ENCODE data around the gene ULBP2.
"Not testable (repeated sequence)": the region's sequence is repeated elsewhere in the genome, so short reads cannot be mapped to it uniquely, and the experiment has no call there.

Gene ULBP2

GRCh38 chr6:149913085-149913484, 28.7 kb upstream of the ULBP2 start:
- H3K27ac ChIP-seq (ENCODE audit: low read length), result no peak overlapping the region
- no peaks in the 10 kb centered on the region for H3K4me1 ChIP-seq (ENCODE audit: insufficient read depth, low read length)
- no peak overlapping the region for H3K9ac ChIP-seq (ENCODE audit: low read depth, low read length)
- H3K4me3 ChIP-seq (ENCODE audit: low read length), result no peak overlapping the region
- peaks cover 18% of the 10 kb centered on the region for H3K9me3 ChIP-seq (ENCODE audit: insufficient read depth, low read depth, low read length)
- no peaks in the 10 kb centered on the region for H3K36me3 ChIP-seq (ENCODE audit: insufficient read depth, low read depth, low read length)
- peaks cover 11% of the 10 kb centered on the region for H3K27me3 ChIP-seq (ENCODE audit: insufficient read depth, low read length)

- Histone ChIP-seq H3K27me3 (ENCODE audit: insufficient read depth, low read length) (peaks cover 17% of the 10 kb centered on the region), H3K9me3 (ENCODE audit: insufficient read depth, low read depth, low read length) (peaks cover 13% of the 10 kb centered on the region), H3K4me1 (ENCODE audit: insufficient read depth, low read length) (no peaks in the 10 kb centered on the region), H3K27ac (ENCODE audit: low read length) (no peak overlapping the region), H3K4me3 (ENCODE audit: low read length) (no peak overlapping the region), H3K9ac (ENCODE audit: low read depth, low read length) (no peak overlapping the region), H3K36me3 (ENCODE audit: insufficient read depth, low read depth, low read length) (no peaks in the 10 kb centered on the region)
Observed at GRCh38 chr6:149913540-149914240, 28.1 kb upstream of the ULBP2 start.

DNA sequence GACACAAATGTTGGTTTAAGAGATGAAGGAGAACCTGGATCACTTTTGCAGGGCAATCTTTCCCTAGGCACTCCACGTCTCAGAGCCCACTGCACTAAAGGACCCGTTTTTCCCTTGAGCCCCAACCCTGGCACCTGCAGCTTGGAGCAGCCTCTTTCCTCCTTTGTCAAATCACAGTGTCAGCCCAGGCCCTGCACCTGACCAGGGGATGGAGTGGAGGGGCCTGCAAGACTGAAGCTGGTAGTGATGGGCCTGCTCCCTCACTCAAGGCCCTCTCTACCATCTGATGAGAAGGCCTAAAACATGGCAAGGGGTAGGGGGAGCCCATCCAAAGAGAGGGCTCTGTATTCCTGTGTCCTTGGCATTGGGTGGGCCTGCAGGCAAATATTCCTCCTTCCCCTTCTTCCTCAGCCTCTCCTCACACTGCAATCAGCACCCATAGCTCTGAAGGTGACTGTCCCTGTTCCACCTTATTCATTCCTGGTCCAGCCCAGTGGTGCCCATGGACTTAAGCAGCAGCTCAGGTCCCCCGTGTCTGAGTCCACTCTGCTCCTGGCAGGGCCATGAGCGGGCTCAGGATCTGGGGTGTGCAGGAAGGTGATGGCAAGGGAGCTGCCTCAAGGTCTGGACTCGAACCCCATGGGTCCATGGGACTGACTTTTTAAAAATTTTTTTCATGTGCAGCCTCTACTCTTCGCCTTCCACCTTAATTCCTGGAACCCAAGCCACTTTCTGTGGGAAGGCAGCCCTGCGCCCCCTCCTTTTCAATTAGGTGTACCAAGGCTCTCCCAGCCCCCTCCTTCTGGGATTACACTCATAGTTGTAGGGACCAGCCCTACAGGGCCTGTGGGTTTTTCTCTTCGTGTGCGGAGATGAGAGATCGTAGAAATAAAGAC, 25.6 kb upstream of the ULBP2 start:
- H3K9me3 ChIP-seq (ENCODE audit: insufficient read depth, low read depth, low read length), result no peaks in the 10 kb centered on the region
- H3K36me3 ChIP-seq (ENCODE audit: insufficient read depth, low read depth, low read length), result no peaks in the 10 kb centered on the region
- no peak overlapping the region for H3K27ac ChIP-seq (ENCODE audit: low read length)
- peaks cover 40% of the 10 kb centered on the region for H3K27me3 ChIP-seq (ENCODE audit: insufficient read depth, low read length)
- H3K9ac ChIP-seq (ENCODE audit: low read depth, low read length), result no peak overlapping the region
- H3K4me3 ChIP-seq (ENCODE audit: low read length), result no peak overlapping the region
- H3K4me1 ChIP-seq (ENCODE audit: insufficient read depth, low read length), result no peaks in the 10 kb centered on the region

GRCh38 chr6:149917679-149918078, 24.1 kb upstream of the ULBP2 start:
- Histone ChIP-seq H3K4me3 (ENCODE audit: low read length) (no peak overlapping the region), H3K27me3 (ENCODE audit: insufficient read depth, low read length) (peaks cover 54% of the 10 kb centered on the region), H3K9ac (ENCODE audit: low read depth, low read length) (no peak overlapping the region), H3K4me1 (ENCODE audit: insufficient read depth, low read length) (no peaks in the 10 kb centered on the region), H3K27ac (ENCODE audit: low read length) (no peak overlapping the region), H3K9me3 (ENCODE audit: insufficient read depth, low read depth, low read length) (no peaks in the 10 kb centered on the region), H3K36me3 (ENCODE audit: insufficient read depth, low read depth, low read length) (no peaks in the 10 kb centered on the region)

DNA sequence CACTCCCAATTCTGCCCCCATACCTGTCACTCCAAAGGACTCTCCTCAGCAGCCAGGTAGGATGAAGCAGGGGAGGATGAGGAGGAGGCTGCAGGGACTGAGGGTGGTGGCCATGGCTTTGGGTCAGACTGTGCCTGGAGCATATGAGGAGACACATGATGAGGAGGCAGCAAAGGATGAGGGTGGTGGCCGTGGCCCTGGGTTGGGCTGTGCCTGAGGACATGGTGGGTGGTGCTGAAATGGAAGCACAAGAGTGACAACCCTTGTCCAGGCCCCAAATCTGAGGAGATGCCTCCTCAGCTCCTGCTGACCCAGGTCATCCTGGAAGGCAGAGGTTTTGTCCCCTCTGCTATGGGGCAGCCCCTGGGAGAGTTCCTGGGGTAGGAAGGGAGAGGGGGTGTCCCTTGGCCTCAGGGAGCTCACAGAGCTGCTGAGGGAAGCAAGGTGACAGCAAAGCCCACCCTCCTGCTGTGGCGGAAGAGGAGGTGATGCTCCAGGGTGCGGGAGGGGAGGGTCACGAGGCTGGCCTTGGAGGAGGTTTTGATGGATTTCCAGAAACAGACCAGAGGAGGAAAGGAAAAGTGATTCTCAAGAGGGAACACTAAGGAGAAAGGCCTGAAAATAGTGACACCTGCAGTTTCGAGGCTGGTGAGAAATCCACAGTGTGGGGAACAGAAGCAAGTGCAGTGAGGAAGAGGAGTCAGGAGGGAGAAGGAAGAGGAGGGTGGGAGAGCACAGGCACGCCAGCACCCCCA, 23.5 kb upstream of the ULBP2 start:
- no peaks in the 10 kb centered on the region for H3K9me3 ChIP-seq (ENCODE audit: insufficient read depth, low read depth, low read length)
- H3K36me3 ChIP-seq (ENCODE audit: insufficient read depth, low read depth, low read length), result no peaks in the 10 kb centered on the region
- no peak overlapping the region for H3K27ac ChIP-seq (ENCODE audit: low read length)
- H3K4me1 ChIP-seq (ENCODE audit: insufficient read depth, low read length), result no peaks in the 10 kb centered on the region
- H3K4me3 ChIP-seq (ENCODE audit: low read length), result no peak overlapping the region
- peaks cover 61% of the 10 kb centered on the region for H3K27me3 ChIP-seq (ENCODE audit: insufficient read depth, low read length)
- no peak overlapping the region for H3K9ac ChIP-seq (ENCODE audit: low read depth, low read length)

GRCh38 chr6:149919126-149919833, 22.5 kb upstream of the ULBP2 start:
- H3K4me1 ChIP-seq (ENCODE audit: insufficient read depth, low read length); H3K4me3 ChIP-seq (ENCODE audit: low read length); H3K9me3 ChIP-seq (ENCODE audit: insufficient read depth, low read depth, low read length); H3K9ac ChIP-seq (ENCODE audit: low read depth, low read length); H3K36me3 ChIP-seq (ENCODE audit: insufficient read depth, low read depth, low read length); H3K27ac ChIP-seq (ENCODE audit: low read length): not testable (repeated sequence)
- peaks cover 63% of the 10 kb centered on the region for H3K27me3 ChIP-seq (ENCODE audit: insufficient read depth, low read length)

DNA sequence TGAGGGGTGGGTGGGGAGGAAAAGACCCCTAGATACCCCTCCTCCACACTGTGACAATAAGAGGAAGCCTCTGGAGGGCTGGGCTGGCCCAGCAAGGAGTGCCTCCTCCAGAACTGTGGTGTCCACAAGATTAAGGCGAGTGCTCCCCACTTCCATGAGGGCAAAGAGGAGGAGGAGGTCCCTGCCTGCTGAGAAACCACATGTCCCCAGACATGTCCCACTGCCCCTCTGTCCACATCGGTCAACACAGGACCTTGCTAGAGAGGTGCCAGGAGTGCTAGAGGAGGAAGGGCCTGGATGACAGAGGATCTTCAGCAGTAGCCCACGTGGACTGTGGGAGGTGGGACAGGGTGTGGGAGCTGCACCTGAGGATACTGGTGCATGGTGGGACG, 22.0 kb upstream of the ULBP2 start:
- H3K9me3 ChIP-seq (ENCODE audit: insufficient read depth, low read depth, low read length), result no peaks in the 10 kb centered on the region; the same call in 1 of the 2 replicates
- H3K4me3 ChIP-seq (ENCODE audit: low read length), result no peak overlapping the region
- no peaks in the 10 kb centered on the region for H3K4me1 ChIP-seq (ENCODE audit: insufficient read depth, low read length)
- H3K27ac ChIP-seq (ENCODE audit: low read length), result no peak overlapping the region
- no peak overlapping the region for H3K9ac ChIP-seq (ENCODE audit: low read depth, low read length)
- no peaks in the 10 kb centered on the region for H3K36me3 ChIP-seq (ENCODE audit: insufficient read depth, low read depth, low read length)
- H3K27me3 ChIP-seq (ENCODE audit: insufficient read depth, low read length), result peaks cover 67% of the 10 kb centered on the region

DNA sequence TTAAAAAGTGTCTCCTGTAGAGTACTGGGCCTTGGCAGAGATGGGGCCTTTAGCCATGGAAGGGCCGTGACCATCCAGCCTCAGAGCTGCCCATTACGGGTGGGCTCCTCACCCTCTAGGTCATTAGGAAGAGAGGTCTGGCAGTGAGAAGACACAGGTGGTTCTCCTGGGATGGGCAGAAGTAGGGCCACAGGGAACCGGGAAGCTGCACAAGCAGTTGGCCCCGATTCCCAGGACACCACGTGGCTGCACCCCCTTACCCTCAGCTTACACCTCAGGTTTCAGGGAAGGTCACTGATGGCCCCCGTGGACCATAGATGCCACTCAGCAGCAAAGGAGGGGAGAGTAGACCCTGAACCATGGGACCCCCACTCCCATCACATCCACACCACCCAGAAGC, 20.5 kb upstream of the ULBP2 start:
- no peak overlapping the region for H3K4me3 ChIP-seq (ENCODE audit: low read length)
- peaks cover 82% of the 10 kb centered on the region for H3K27me3 ChIP-seq (ENCODE audit: insufficient read depth, low read length)

GRCh38 chr6:149922091-149922490, 19.7 kb upstream of the ULBP2 start:
- peak overlapping the region; percentile 61 for H3K4me3 ChIP-seq (ENCODE audit: low read length)

More for the DNA sequence above, 20.5 kb upstream of the ULBP2 start:
- Histone ChIP-seq H3K4me1 (ENCODE audit: insufficient read depth, low read length) (no peaks in the 10 kb centered on the region), H3K9ac (ENCODE audit: low read depth, low read length) (no peak overlapping the region), H3K36me3 (ENCODE audit: insufficient read depth, low read depth, low read length) (no peaks in the 10 kb centered on the region), H3K27ac (ENCODE audit: low read length) (no peak overlapping the region), H3K9me3 (ENCODE audit: insufficient read depth, low read depth, low read length) (no peaks in the 10 kb centered on the region; the same call in 1 of the 2 replicates)

GRCh38 chr6:149922642-149923326, 19.0 kb upstream of the ULBP2 start, which contains the start of gene RAET1G:
Gene RAET1G (minus strand): TSS chr6:149923121. CDS start chr6:149923010, 111 bp downstream.
- Histone ChIP-seq H3K27me3 (ENCODE audit: insufficient read depth, low read length) (peaks cover 91% of the 10 kb centered on the region), H3K4me1 (ENCODE audit: insufficient read depth, low read length) (no peaks in the 10 kb centered on the region), H3K4me3 (ENCODE audit: low read length) (peak within 1 kb of the TSS; percentile 61), H3K9me3 (ENCODE audit: insufficient read depth, low read depth, low read length) (no peaks in the 10 kb centered on the region; the same call in 1 of the 2 replicates), H3K27ac (ENCODE audit: low read length) (no peak within 1 kb of the TSS), H3K9ac (ENCODE audit: low read depth, low read length) (no peak within 1 kb of the TSS), H3K36me3 (ENCODE audit: insufficient read depth, low read depth, low read length) (no peaks in the 10 kb centered on the region)

More at GRCh38 chr6:149922091-149922490, 19.7 kb upstream of the ULBP2 start:
- not testable (repeated sequence) for H3K4me1 ChIP-seq (ENCODE audit: insufficient read depth, low read length); H3K9ac ChIP-seq (ENCODE audit: low read depth, low read length); H3K36me3 ChIP-seq (ENCODE audit: insufficient read depth, low read depth, low read length); H3K9me3 ChIP-seq (ENCODE audit: insufficient read depth, low read depth, low read length); H3K27ac ChIP-seq (ENCODE audit: low read length)
- peaks cover 87% of the 10 kb centered on the region for H3K27me3 ChIP-seq (ENCODE audit: insufficient read depth, low read length)

All from iPS-20b (cell line).